HG02870 (cell line): ENCODE measurements around the gene PTGS1.
A peak's percentile ranks its signal among the peaks of the same experiment; 100 is the strongest.
"Not testable (repeated sequence)": the region's sequence is repeated elsewhere in the genome, so short reads cannot be mapped to it uniquely, and the experiment has no call there.

Experiments
- ATAC-seq: cut with Tn5 transposase; IDR thresholded peaks from one replicate; pipeline ENCODE4 v1.9.1; 2021; ENCODE audit warnings: mild to moderate bottlenecking, moderate library complexity; ENCODE audit not compliant: unreplicated experiment

PTGS1 gene

GRCh38 chr9:122346478-122347347 is 24.1 kb upstream of the PTGS1 start:
- no peak for ATAC-seq

GRCh38 chr9:122347348-122348287 is 23.2 kb upstream of the PTGS1 start:
- no peak for ATAC-seq

- ATAC-seq, result no peak
Measured at GRCh38 chr9:122348288-122348777, 22.5 kb upstream of the PTGS1 start.

GRCh38 chr9:122348791-122349190 is 22.0 kb upstream of the PTGS1 start:
- ATAC-seq, result no peak

DNA sequence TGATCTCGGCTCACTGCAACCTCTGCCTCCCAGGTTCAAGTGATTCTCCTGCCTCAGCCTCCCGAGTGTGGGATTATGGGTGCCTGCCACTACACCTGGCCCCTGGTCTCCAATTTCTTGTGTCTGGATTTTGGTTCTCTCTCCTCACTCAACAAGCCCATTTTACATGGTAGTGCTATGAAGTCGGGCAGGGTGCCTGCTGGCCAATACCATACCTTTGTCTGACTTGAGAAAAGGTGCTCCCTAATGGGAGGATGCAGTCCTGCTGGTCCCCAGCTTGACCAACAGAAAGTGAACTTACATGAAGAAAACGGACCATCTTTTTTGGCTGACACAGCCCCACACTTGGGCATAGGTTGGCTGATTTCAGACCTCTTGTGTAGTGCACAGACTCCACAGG is 21.6 kb upstream of the PTGS1 start:
- ATAC-seq, result no peak

- ATAC-seq, result peak; percentile 81
Measured at GRCh38 chr9:122350577-122351355, 20.1 kb upstream of the PTGS1 start.

GRCh38 chr9:122354536-122355199 is 16.2 kb upstream of the PTGS1 start:
- no peak for ATAC-seq

DNA sequence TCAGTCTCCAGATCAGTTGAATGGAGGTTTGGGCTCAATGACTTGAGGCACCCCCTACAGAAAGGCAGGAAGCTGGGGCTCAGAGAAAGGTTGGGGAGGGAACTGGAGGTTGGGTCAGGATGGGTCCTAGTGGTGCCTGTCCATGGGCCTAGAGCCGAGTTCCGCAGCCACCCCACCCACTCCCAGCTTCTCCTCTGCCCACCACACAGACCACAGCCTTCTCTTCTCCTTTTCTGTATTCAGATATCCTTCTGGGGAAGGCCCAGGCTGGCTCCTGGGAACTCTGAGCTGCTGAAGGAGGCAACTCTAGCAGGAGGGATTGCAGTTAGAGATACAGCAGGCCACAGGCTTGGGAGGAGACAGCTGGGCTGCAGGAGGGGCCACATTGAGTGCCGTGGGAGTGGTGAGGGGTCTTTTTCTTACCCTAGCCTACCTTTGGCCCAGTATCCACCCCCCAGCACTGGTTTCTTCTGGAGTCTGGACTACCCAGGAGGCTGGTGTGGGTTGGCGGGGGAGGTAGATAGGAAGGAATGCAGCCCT is 15.4 kb upstream of the PTGS1 start:
- no peak for ATAC-seq

DNA sequence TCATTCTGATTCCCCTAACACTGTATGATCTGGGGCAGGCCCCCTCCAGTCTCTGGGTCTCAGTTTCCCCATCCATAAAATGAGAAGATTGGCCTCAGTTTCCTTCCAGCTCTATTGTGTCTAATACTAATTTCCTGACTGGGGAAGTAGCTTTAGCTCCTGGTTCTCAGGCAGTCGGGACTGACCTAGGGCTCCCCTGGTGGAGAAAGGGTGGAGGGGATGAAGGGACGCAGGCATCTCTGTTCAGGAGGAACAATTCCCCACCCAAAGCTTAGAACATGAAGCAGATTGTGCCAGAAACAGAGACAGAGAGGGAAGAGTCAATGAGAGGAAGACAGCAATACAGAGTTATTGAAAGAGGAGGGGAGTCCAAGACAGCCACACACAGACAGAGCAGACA is 14.2 kb upstream of the PTGS1 start:
- no peak for ATAC-seq

- no peak for ATAC-seq
Measured at GRCh38 chr9:122360891-122361290, 9.9 kb upstream of the PTGS1 start.

GRCh38 chr9:122363131-122363530 is 7.7 kb upstream of the PTGS1 start:
- ATAC-seq, result not testable (repeated sequence)

DNA sequence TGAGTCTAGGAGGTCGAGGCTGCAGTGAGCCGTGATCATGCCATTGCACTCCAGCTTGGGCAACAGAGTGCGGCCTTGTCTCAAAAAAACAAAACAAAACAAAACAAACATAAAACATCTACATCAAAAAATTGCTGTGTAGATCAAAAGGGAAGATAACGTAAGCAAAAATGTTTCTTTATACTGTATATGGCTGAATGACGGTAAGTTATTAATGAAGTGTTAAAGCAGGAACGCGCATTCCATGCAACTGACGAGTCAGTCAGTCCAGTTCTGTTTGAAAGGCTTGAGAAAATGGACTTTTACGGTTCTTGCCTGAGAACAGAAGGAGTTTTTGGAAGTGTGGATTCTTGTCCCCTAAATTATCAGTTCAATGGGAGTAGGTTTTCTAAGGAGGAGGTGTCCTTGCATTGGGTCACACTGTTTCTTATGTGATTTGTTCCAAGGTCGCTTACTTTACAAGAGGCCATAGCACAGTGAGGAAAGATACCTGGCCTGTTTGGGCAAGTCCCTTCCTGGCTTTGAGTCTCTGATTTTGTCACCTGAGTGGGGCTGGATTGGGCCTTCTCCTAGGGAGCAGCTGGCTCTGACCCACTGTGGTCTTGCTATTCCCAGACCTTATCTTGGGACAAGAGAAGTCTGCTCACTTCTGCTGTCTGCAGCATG is 6.6 kb upstream of the PTGS1 start:
- ATAC-seq, result no peak

GRCh38 chr9:122364783-122365150 is 6.1 kb upstream of the PTGS1 start:
- no peak for ATAC-seq

- ATAC-seq, result no peak
Measured at GRCh38 chr9:122366074-122366660, 4.7 kb upstream of the PTGS1 start.

- no peak for ATAC-seq
Measured at GRCh38 chr9:122367065-122367464, 3.8 kb upstream of the PTGS1 start.

GRCh38 chr9:122367774-122368460 is 2.9 kb upstream of the PTGS1 start:
- ATAC-seq, result no peak

GRCh38 chr9:122368642-122369041 is 2.2 kb upstream of the PTGS1 start:
- no peak for ATAC-seq

GRCh38 chr9:122370303-122370702 is 521 bp upstream of the PTGS1 start:
- ATAC-seq, result peak; percentile 22

- no peak for ATAC-seq
Measured at GRCh38 chr9:122371846-122372245, 1.0 kb downstream of the PTGS1 start.
